Activated B cell treated with CpG ODN at 0.5 μM for 24 hours (primary cell): ENCODE measurements around the gene RHEBL1. TPM values are rescaled to one million over a fixed set of nuclear protein-coding genes. Genes with fewer than 3 reads are reported as not detected.

Source experiments
- ATAC-seq: fragments of 200-7000 bp; cut with Tn5 transposase; one replicate; pipeline ENCODE4 v1.10.0; 2021; ENCODE audit warnings: low read depth, mild to moderate bottlenecking, moderate library complexity
- CTCF ChIA-PET: fragments of 350-600 bp; sonication (Branson Sonifier 250); formaldehyde crosslinking; loops from one replicate; lab custom pipeline; 2021; ENCODE audit warnings: antibody characterized with exemption; lab: Charles Lee
- POLR2A ChIA-PET: fragments of 350-600 bp; sonication (Branson Sonifier 250); formaldehyde crosslinking; loops from one replicate; lab custom pipeline; 2021; ENCODE audit warnings: antibody characterized with exemption; lab: Charles Lee
- DNase-seq: peaks from one replicate; pipeline ENCODE4 v3.0.0; 2022
- H3K27ac Mint-ChIP-seq: one replicate; pipeline ENCODE4 v1.8.0; 2020; ENCODE audit warnings: mixed read lengths
- H3K27me3 Mint-ChIP-seq: one replicate; pipeline ENCODE4 v1.8.0; 2021; ENCODE audit warnings: mixed read lengths
- H3K36me3 Mint-ChIP-seq: one replicate; pipeline ENCODE4 v1.8.0; 2021; ENCODE audit warnings: low read depth, mixed read lengths
- H3K4me1 Mint-ChIP-seq: one replicate; pipeline ENCODE4 v1.8.0; 2021; ENCODE audit warnings: mixed read lengths
- H3K4me3 Mint-ChIP-seq: one replicate; pipeline ENCODE4 v1.8.0; 2020; ENCODE audit warnings: mild to moderate bottlenecking, mixed read lengths
- H3K9me3 Mint-ChIP-seq: one replicate; pipeline ENCODE4 v1.8.0; 2020; ENCODE audit warnings: mixed read lengths
- CTCF ChIP-seq: fragments of 200-600 bp; IDR thresholded peaks from one replicate; pipeline ENCODE4 v1.8.0; 2022; ENCODE audit warnings: antibody characterized with exemption, mild to moderate bottlenecking
- intact Hi-C: fragments of 100-400 bp; cut with micrococcal nuclease; formaldehyde crosslinking; loops from one replicate; pipeline ENCODE4 v1.15.1; 2024
- total RNA-seq: library from RNA; stranded (reverse); gene quantifications from 2 replicates; pipeline ENCODE4 v1.2.3, GENCODE V29; 2022

Gene RHEBL1
- total RNA-seq, 1 donor from 2014 or later, result 3.2 TPM

- Mint-ChIP-seq H3K4me3 (no peak overlapping the region), H3K9me3 (no peaks in the 10 kb centered on the region), H3K36me3 (peaks cover 19% of the 10 kb centered on the region), H3K27me3 (peaks cover 48% of the 10 kb centered on the region), H3K4me1 (peaks cover 50% of the 10 kb centered on the region), H3K27ac (no peak overlapping the region)
- ChIA-PET CTCF (interaction anchor here (1.4 to 6.5 kb wide), 5 partner anchors 13 to 142 kb away, joined by 3 to 79 read pairs (median 16); partner anchors contain the start of gene RHEBL1), POLR2A (interaction anchor here (0.5 to 2.0 kb wide), 5 partner anchors 11 to 142 kb away, joined by 3 to 6 read pairs (median 4); no protein-coding TSS in a partner anchor)
- ATAC-seq, result no peak
- TF ChIP-seq CTCF, result no peak
- intact Hi-C loops, result loop anchor here (5.0 kb wide), 1 partner anchor 111 kb away; no protein-coding TSS in a partner anchor
- no peak for DNase-seq
Observed at GRCh38 chr12:49093792-49094159, 24.0 kb upstream of the RHEBL1 start.

- POLR2A ChIA-PET, result interaction anchor here (0.7 to 2.0 kb wide), 6 partner anchors 14 to 39 kb away, joined by 3 to 7 read pairs (median 4); partner anchors contain the start of gene RHEBL1
- H3K27me3 Mint-ChIP-seq, result peaks cover 56% of the 10 kb centered on the region
- CTCF ChIA-PET, result interaction anchor here (1.0 to 6.5 kb wide), 6 partner anchors 14 to 240 kb away, joined by 5 to 79 read pairs (median 14); partner anchors contain the start of gene RHEBL1
- no peaks in the 10 kb centered on the region for H3K9me3 Mint-ChIP-seq
- H3K4me3 Mint-ChIP-seq, result no peak overlapping the region
- H3K36me3 Mint-ChIP-seq, result peaks cover 11% of the 10 kb centered on the region
- H3K27ac Mint-ChIP-seq, result no peak overlapping the region
- DNase-seq, result no peak
- intact Hi-C loops, result loop anchor here (1.0 to 5.0 kb wide), 3 partner anchors 29 to 111 kb away; no protein-coding TSS in a partner anchor
- TF ChIP-seq CTCF, result no peak
- no peak for ATAC-seq
- peaks cover 58% of the 10 kb centered on the region for H3K4me1 Mint-ChIP-seq
Observed at GRCh38 chr12:49092816-49093406, 23.1 kb upstream of the RHEBL1 start.

GRCh38 chr12:49092086-49092815, 22.5 kb upstream of the RHEBL1 start:
- H3K4me1 Mint-ChIP-seq, result peaks cover 59% of the 10 kb centered on the region
- ATAC-seq, result peak; percentile 48
- ChIA-PET POLR2A (interaction anchor here (1.2 to 1.7 kb wide), 4 partner anchors 23 to 38 kb away, joined by 3 to 8 read pairs (median 5); partner anchors contain the start of genes RHEBL1 and TUBA1B), CTCF (interaction anchor here (1.0 to 6.5 kb wide), 6 partner anchors 15 to 239 kb away, joined by 5 to 79 read pairs (median 14); partner anchors contain the start of gene RHEBL1)
- H3K36me3 Mint-ChIP-seq, result peaks cover 7% of the 10 kb centered on the region
- TF ChIP-seq CTCF, result no peak
- DNase-seq, result peak; percentile 53
- intact Hi-C loops, result loop anchor here (1.0 to 5.0 kb wide), 3 partner anchors 28 to 110 kb away; no protein-coding TSS in a partner anchor
- peaks cover 56% of the 10 kb centered on the region for H3K27me3 Mint-ChIP-seq
- H3K27ac Mint-ChIP-seq, result no peak overlapping the region
- peak overlapping the region; percentile 57 for H3K4me3 Mint-ChIP-seq
- no peaks in the 10 kb centered on the region for H3K9me3 Mint-ChIP-seq

GRCh38 chr12:49091836-49092085, 22.0 kb upstream of the RHEBL1 start:
- no peaks in the 10 kb centered on the region for H3K9me3 Mint-ChIP-seq
- POLR2A ChIA-PET, result interaction anchor here (1.2 to 1.7 kb wide), 4 partner anchors 22 to 39 kb away, joined by 3 to 8 read pairs (median 5); partner anchors contain the start of genes RHEBL1 and TUBA1B

More at GRCh38 chr12:49091836-49092085, 22.0 kb upstream of the RHEBL1 start:
- DNase-seq (no peak), ATAC-seq (no peak)
- Mint-ChIP-seq H3K4me3 (no peak overlapping the region), H3K4me1 (peaks cover 59% of the 10 kb centered on the region), H3K36me3 (peaks cover 7% of the 10 kb centered on the region), H3K27me3 (peaks cover 56% of the 10 kb centered on the region), H3K27ac (no peak overlapping the region)
- intact Hi-C loops, result loop anchor here (1.0 to 5.0 kb wide), 3 partner anchors 27 to 109 kb away; no protein-coding TSS in a partner anchor
- CTCF ChIA-PET, result interaction anchor here (1.0 to 6.5 kb wide), 6 partner anchors 15 to 239 kb away, joined by 5 to 79 read pairs (median 14); partner anchors contain the start of gene RHEBL1
- no peak for TF ChIP-seq CTCF
